ENCODE data around the gene MRTO4.
"Not testable (repeated sequence)": the region's sequence is repeated elsewhere in the genome, so short reads cannot be mapped to it uniquely, and the experiment has no call there.

MRTO4 gene

GRCh38 chr1:19270343-19270730, 18.7 kb downstream of the MRTO4 start:
- not testable (repeated sequence) for DNase-seq (ENCODE audit: low read depth, low spot score)

GRCh38 chr1:19272064-19272463, 20.5 kb downstream of the MRTO4 start:
- DNase-seq (ENCODE audit: low read depth, low spot score), result no peak

- no peak for DNase-seq (ENCODE audit: low read depth, low spot score)
Observed at GRCh38 chr1:19273106-19273843, 21.7 kb downstream of the MRTO4 start.

GRCh38 chr1:19273844-19274531, 22.4 kb downstream of the MRTO4 start:
- not testable (repeated sequence) for DNase-seq (ENCODE audit: low read depth, low spot score)

DNA sequence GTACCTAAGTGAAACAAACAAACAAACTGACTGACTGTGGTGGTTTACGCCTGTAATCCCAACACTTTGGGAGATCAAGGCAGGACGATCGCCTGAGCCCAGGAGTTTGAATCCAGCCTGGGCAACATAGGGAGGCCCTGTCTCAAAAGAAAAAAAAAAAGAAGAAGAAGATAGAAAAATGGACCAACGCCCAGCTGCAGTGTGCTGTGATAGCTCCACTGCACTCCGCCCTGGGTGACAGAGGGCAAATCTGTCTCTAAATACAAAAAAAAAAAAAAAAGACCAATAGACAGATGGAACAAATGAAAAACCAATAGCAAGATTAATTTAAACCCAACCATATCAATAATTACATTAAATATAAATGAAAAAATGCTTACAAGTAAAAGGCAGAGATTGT, 23.0 kb downstream of the MRTO4 start:
- no peak for DNase-seq (ENCODE audit: low read depth, low spot score)

GRCh38 chr1:19283891-19284290, 32.3 kb downstream of the MRTO4 start:
- no peak for DNase-seq (ENCODE audit: low read depth, low spot score)

DNA sequence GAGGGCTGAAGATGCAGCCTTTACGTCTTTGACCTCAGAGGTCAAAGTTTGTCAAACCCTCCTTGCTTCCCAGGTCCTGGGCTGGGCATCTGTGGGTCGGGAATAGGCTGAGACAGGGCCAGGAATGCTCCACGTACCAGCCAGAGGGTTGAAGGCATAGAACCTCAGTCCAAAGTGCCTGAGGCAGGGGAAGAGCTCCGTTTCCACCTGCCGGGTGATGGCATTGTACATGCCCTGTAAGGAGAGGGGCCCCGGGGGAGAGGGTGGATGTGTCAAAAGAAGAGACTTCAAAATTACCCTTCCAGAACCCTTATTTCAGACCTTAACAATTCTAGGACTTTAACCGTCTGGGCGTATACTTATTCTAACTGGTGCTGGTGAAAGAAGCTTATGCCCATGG, 33.3 kb downstream of the MRTO4 start:
- DNase-seq (ENCODE audit: low read depth, low spot score), result no peak

DNA sequence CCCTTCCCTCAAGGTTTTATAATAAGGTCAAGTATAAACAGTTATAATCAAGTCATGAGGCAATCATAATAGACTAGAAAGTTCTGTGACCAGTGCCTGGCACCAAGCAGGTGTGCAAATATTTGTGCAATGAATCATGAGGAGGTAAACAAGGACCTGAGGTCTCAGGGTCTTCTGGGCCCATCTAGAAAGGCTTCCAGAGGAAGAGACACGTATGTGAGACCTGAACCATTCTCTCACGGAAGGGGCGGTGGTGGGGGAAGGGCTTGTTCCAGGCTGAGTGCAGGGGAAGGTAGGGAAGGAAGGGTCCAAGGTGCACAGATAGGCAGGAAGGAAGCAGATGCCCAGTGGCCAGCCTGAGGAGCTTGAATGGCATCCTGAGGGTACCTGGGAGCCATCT, 33.8 kb downstream of the MRTO4 start:
- DNase-seq (ENCODE audit: low read depth, low spot score), result not testable (repeated sequence)

GRCh38 chr1:19285807-19286206, 34.2 kb downstream of the MRTO4 start:
- not testable (repeated sequence) for DNase-seq (ENCODE audit: low read depth, low spot score)

- no peak for DNase-seq (ENCODE audit: low read depth, low spot score)
Observed at GRCh38 chr1:19287436-19288185, 36.0 kb downstream of the MRTO4 start.

DNA sequence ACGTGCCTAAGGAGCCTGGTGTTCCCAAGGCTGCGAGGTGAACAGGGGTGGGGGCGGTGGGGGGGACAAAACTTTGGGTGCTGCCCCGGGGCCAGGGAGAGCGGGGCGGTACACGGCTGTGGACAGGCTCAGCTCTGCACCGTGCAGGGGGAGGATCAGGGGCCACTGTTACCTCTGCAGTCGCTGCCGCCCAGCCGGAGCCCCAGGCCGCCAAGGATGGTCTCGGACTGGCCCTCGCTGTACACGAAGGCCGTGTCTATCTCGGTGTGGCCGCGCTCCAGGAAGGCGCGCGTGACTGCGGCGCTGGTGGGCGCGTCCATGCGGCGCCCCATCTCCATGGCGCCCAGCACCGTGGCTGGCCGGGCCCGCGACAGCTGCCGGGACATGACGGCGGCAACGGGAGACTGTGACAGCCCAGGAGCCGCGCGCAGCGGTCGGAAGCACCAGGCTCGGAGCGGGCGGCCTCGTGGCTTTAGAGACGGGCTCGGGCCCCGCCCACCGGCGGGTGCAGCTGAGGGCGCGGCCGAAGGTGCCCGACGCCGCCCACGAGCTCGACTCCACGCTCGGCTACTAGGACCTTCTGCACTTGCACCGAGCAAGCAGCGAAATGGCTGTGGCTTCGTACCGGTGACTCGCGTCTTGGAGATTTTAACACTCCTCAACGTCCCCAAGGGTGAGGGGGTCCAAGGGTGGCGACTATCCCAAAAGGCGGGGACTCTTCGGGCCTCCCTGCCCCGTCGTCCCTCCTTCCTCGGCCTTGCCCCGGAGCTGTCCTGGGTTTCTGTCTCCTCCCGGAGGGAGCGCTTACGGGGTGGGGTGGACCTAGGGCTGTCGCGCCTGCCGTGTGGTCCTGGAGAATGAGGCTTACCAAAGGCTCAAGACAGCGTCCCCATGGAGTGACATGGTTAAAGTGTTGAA, 37.0 kb downstream of the MRTO4 start, which contains the start of gene AKR7A3:
AKR7A3 (minus strand) TSS at position 447 of the 918 bp plus-strand sequence; CDS start at position 386, 61 bp downstream.
- DNase-seq (ENCODE audit: low read depth, low spot score), result peak; percentile 19

DNA sequence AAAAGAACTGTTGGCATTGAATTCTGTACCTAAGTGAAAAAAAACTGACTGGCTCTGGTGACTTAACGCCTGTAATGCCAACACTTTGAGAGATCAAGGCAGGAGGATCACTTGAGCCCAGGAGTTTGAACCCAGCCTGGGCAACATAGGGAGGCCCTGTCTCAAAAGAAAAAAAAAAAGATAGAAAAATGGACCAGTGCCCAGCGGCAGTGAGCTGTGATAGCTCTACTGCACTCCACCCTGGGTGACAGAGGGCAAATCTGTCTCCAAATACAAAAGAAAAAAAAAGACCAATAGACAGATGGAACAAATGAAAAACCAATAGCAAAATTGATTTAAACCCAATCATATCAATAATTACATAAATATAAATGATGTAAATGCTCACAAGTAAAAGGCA, 37.6 kb downstream of the MRTO4 start:
- no peak for DNase-seq (ENCODE audit: low read depth, low spot score)

- DNase-seq (ENCODE audit: low read depth, low spot score), result no peak
Observed at GRCh38 chr1:19294638-19295037, 43.0 kb downstream of the MRTO4 start.

GRCh38 chr1:19300211-19300610, 48.6 kb downstream of the MRTO4 start:
- no peak for DNase-seq (ENCODE audit: low read depth, low spot score)

DNA sequence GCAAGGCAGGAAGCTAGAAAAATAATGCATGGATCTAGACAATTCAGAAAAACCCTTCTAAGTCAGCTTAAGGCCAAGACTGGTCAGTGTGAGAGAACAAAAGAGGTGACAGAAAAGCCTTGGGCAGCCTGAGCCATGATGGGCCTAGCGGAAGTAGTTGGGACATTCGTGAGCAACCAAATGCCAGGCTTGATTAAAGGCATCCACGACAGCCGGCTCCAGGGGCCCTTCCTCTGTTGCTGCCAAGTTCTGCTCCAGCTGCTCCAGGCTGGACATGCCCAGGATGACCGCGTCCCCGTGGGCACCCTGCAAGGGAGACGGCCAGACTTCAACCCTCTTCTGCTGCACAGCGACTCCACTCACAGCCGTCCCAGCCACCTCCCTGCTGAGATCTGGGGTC, 52.5 kb downstream of the MRTO4 start:
- DNase-seq (ENCODE audit: low read depth, low spot score), result not testable (repeated sequence)

DNA sequence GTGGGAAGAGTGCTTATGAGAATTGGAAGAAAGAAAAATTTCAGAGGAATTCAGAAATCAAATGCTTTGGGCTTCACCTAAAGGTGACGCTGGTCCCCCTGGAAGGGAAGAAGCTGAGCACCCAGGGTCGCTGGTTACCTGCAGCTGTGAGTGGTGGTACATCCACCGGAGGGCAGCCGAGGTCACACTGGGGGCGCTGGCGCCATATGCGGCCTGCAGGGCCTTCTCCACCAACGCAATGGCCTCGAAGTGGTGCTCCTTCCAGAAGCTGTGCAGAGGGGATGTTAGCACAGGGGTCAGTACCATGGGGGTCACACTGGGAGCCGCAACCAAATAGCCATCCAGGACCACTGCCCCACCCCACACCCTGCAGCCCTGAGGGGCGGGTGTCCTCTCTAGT, 54.3 kb downstream of the MRTO4 start:
- no peak for DNase-seq (ENCODE audit: low read depth, low spot score)

GRCh38 chr1:19306941-19307340, 55.3 kb downstream of the MRTO4 start:
- DNase-seq (ENCODE audit: low read depth, low spot score), result no peak

DNA sequence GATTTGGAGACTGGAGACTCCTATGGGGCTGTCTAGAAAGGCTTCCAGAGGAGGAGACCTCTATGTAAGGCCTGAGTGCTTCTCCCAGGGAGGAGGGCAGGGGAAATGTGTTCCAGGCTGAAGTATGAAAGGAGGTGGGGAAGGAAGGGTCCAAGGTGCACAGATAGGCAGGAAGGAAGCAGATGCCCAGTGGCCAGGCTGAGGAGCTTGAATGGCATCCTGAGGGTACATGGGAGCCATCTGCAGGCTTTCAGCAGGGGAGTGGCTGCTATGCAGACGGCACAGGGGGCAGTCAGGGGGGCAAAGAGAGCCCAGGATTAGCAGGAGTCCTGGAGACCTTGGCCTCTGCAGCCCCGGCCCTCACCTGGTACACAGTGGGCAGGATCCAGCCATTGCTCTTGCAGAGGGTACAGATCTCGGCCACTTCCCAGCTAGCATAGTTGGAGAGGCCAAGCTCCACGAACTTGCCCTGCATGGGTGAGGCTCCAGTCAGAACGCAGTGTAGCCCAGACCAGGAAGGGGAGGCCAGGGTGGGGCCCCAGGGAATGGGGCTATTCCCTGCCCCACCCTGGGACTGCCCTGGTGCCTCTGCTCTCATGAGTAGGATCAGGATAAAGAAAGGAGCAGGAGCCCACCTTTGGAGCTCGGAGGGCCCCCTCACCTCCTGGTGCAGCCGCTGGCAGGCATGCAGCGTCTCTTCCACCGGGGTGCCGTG, 56.3 kb downstream of the MRTO4 start:
- no peak for DNase-seq (ENCODE audit: low read depth, low spot score)

GRCh38 chr1:19308509-19308907, 56.9 kb downstream of the MRTO4 start:
- no peak for DNase-seq (ENCODE audit: low read depth, low spot score)

- DNase-seq (ENCODE audit: low read depth, low spot score), result no peak
Observed at GRCh38 chr1:19309123-19309813, 57.7 kb downstream of the MRTO4 start.
